OCI-LY1 (cell line): Measurements from ENCODE around the gene HIVEP2.

ENCODE experiments used
- CTCF ChIP-seq: fragments of 200-600 bp; sonication (generic), shearing (Covaris generic); IDR thresholded peaks from 2 replicates; pipeline ENCODE4 v1.5.1; 2017; ENCODE audit warnings: mild to moderate bottlenecking, antibody characterized with exemption, low read length, moderate library complexity, mixed read lengths
- EZH2 ChIP-seq: fragments of 200-600 bp; sonication (generic), shearing (Covaris generic); IDR thresholded peaks from 2 replicates; pipeline ENCODE4 v1.8.0; 2017; ENCODE audit warnings: borderline replicate concordance, mixed run types, mild to moderate bottlenecking, antibody characterized with exemption, low read length, moderate library complexity, mixed read lengths

- TF ChIP-seq CTCF (no peak), EZH2 (no peak)
Observed at GRCh38 chr6:142851601-142852000, 93.4 kb downstream of the HIVEP2 start.
